SU-DHL-6 (cell line): ENCODE data around the gene HNRNPA1L2.

Source experiments
- EZH2phosphoT487 ChIP-seq: fragments of 200-600 bp; sonication (generic), shearing (Covaris generic); conservative IDR thresholded peaks from 2 replicates; pipeline ENCODE4 v1.6.1; 2018; ENCODE audit warnings: mild to moderate bottlenecking, antibody characterized with exemption, low read length, moderate library complexity, mixed read lengths
- TF ChIP-seq, protein P1 (sequence below): fragments of 200-600 bp; sonication (generic); IDR thresholded peaks from one replicate; pipeline ENCODE4 v1.5.1; 2017; ENCODE audit warnings: antibody characterized with exemption, mild to moderate bottlenecking, low read length, moderate library complexity; ENCODE audit not compliant: insufficient read depth, poor library complexity, severe bottlenecking

DNA sequence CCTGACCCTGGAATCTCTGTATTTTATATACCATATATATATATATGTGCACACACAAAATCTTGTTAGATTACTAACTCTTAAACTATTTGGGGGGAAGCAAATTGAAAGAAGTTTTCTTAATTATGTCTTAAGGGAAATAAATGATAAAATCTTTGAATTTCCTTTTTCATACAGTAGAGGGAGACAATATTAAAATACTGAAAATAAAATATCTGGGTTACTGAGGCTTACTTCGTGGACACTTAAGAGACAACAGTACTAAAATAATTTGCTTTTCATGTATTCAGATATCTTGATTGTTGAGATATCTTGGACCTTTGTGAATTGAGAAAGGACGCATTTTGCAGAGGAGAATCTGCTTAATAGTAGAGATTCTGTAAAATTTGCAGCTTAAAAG lies 27.4 kb downstream of the HNRNPA1L2 start:
- TF ChIP-seq, protein P1, sequence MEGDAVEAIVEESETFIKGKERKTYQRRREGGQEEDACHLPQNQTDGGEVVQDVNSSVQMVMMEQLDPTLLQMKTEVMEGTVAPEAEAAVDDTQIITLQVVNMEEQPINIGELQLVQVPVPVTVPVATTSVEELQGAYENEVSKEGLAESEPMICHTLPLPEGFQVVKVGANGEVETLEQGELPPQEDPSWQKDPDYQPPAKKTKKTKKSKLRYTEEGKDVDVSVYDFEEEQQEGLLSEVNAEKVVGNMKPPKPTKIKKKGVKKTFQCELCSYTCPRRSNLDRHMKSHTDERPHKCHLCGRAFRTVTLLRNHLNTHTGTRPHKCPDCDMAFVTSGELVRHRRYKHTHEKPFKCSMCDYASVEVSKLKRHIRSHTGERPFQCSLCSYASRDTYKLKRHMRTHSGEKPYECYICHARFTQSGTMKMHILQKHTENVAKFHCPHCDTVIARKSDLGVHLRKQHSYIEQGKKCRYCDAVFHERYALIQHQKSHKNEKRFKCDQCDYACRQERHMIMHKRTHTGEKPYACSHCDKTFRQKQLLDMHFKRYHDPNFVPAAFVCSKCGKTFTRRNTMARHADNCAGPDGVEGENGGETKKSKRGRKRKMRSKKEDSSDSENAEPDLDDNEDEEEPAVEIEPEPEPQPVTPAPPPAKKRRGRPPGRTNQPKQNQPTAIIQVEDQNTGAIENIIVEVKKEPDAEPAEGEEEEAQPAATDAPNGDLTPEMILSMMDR, result no peak
- no peak for TF ChIP-seq EZH2phosphoT487
